Measurements from ENCODE around the gene GRAP2.
A peak's percentile ranks its signal among the peaks of the same experiment; 100 is the strongest.
"Not testable (repeated sequence)": the region's sequence is repeated elsewhere in the genome, so short reads cannot be mapped to it uniquely, and the experiment has no call there.

GRAP2 gene

GRCh38 chr22:39900306-39901227 lies at the start of gene GRAP2:
Gene GRAP2 (plus strand): TSS chr22:39901084. CDS start chr22:39947107, 46,023 bp downstream.
- DNase-seq (ENCODE audit: low read depth): peak; percentile 55

DNA sequence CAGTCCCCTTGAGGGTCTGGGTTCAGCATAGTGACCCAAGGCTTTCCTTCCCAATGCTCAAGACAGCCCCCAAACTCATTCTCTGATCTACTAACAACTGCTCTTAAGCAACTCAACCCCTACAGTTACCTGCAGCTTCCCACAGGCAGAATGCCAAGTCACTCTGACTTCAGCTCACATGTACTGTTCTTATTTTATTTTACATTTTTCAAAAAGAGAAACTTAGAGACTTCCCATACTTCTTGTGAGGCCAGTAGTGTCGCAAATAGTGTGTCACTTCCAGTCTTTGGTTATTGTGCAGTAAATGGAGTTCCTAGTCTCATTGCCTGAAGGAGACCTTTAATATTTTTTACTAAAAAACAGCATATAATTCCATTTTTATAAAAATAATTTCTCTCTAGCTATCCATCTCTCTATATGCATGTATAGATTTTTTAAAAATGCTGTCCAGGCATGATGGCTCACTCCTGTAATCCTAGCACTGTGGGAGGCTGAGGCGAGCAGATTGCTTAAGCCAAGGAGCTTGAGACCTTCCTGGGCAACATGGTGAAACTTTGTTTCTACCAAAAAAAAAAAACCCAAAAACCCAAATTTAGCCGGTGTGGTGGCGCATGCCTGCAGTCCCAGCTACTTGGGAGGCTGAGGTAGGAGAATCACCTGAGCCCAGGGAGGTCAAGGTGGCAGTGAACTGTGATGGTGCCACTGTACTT lies 49.1 kb upstream of the GRAP2 start:
- DNase-seq (ENCODE audit: low read depth): no peak

DNA sequence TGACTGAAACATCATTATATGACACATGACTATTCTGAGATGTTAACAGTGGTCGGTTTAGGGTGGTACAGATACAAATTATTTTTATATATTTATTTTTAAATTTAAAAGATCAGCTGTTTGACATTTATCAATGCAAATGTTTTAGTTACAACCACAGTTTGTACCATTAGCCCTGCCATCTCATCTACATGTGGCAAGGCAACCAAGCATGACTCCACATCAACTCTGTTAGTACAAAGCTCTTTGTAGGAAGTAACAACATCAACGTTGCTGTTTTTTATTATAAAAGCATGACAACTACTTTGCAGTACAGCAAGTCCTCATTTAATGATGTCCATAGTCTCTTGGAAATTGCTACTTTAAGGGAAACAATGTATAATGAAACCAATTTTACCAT lies 48.1 kb upstream of the GRAP2 start:
- DNase-seq (ENCODE audit: low read depth): no peak

- no peak for DNase-seq (ENCODE audit: low read depth)
These were observed 44.3 kb upstream of the GRAP2 start for GRCh38 chr22:39856588-39856987.

- no peak for DNase-seq (ENCODE audit: low read depth)
These were observed 40.8 kb upstream of the GRAP2 start for GRCh38 chr22:39859903-39860588.

DNA sequence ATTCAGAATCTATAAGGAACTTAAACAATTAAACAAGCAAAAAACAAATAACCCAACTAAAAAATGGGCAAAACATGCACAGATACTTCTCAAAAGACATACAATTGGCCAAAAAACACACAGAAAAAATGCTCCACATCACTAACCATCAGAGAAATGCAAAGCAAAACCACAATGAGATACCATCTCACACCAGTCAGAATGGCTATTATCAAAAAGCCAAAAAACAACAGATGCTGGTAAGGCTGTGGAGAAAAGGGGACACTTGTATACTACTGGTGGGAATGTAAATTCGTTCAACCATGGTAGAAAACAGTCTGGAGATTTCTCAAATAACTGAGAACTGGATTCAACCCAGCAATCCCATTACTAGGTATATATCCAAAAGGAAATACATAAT lies 32.1 kb upstream of the GRAP2 start:
- DNase-seq (ENCODE audit: low read depth): no peak

DNA sequence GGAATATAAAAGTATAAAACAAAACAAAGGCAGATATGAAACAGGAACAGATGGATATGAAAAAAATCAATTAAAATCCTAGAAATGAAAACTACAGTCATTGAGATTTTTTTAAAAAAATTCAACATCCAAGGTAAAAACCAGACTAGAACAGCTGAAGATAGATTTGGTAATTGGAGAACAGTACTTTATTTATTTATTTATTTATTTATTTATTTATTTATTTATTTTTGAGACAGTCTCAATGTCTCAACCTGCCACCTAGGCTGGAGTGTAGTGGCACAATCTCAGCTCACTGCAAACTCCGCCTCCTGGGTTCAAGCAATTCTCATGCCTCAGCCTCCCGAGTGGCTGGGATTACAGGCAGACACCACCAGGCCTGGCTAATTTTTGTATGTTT lies 31.1 kb upstream of the GRAP2 start:
- not testable (repeated sequence) for DNase-seq (ENCODE audit: low read depth)

- DNase-seq (ENCODE audit: low read depth): no peak
These were observed 29.7 kb upstream of the GRAP2 start for GRCh38 chr22:39871008-39871798.

GRCh38 chr22:39872548-39872947 lies 28.3 kb upstream of the GRAP2 start:
- no peak for DNase-seq (ENCODE audit: low read depth)

GRCh38 chr22:39873965-39874364 lies 26.9 kb upstream of the GRAP2 start:
- DNase-seq (ENCODE audit: low read depth): peak; percentile 30

GRCh38 chr22:39875176-39875885 lies 25.6 kb upstream of the GRAP2 start:
- not testable (repeated sequence) for DNase-seq (ENCODE audit: low read depth)

DNA sequence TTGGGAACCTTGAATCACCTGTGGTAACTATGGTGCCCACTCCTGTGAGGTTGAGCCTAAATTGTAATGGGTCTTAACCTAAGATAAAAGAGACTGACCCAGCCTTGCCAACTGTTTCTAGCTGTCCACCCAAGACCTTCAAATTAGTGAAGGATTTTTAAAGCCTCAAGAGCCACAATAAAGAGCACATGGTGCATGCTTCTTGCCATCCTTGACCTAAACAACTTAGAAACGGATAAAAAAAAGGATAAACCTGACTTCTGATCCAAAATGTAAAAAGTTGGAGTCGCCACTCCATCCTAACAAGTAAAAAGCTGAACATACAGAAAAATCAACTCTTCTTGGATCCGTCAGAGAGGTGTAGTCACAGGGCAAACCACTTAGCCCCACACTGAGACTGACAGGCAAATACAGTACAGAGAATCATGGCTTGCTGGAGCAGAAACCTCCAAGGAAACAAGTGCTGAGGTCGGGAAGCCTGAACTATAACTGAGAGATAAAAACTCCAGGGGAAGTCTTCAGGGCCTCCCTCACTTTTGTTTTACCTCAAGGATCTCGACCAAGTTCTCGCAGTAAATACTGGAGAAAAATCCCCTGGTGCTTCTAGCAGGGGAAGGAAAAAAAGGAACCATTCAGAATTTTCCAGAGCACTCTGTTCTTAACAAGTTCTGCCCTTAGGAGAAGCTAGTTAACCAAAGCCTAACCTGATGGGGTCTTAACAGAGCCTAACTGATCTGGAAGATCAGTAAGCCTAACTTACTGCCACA lies 23.6 kb upstream of the GRAP2 start:
- no peak for DNase-seq (ENCODE audit: low read depth)

DNA sequence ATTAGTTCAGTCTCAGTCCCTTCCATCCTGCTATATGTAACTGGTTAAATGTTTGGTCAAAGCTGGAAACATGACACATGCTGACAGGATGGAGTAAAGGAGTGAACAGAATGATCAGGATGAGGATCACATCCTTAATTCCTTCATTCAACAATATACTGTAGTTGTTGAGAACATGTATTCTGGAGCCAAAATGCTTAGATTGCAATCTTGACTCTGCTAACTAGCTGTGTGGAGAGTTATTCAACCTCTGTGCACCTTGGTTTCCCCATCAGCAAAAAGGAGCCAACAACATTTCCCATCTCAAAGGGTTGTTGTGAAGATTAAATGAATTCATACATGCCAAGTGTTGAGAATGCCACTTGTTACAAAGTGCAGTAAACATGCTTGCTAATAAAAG lies 20.2 kb upstream of the GRAP2 start:
- DNase-seq (ENCODE audit: low read depth): no peak

DNA sequence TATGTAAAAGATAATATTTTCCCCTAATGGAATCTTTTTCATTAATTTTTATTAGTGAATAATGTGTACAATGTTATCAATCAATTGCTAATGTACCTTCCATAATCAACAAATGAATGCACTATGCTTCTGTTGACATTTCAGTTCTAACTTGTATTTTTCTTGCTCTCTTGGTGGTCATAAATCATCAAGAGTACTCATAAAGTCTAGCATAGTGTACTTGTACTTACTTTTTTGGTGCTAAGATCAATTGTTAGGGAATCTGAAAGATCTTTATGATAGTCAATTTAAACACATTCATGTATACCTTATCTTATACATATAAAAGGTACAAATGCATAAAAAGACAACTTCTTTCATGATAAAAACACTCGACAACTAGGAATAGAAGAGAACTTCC lies 17.8 kb upstream of the GRAP2 start:
- no peak for DNase-seq (ENCODE audit: low read depth)

GRCh38 chr22:39889924-39890323 lies 11.0 kb upstream of the GRAP2 start:
- not testable (repeated sequence) for DNase-seq (ENCODE audit: low read depth)

DNA sequence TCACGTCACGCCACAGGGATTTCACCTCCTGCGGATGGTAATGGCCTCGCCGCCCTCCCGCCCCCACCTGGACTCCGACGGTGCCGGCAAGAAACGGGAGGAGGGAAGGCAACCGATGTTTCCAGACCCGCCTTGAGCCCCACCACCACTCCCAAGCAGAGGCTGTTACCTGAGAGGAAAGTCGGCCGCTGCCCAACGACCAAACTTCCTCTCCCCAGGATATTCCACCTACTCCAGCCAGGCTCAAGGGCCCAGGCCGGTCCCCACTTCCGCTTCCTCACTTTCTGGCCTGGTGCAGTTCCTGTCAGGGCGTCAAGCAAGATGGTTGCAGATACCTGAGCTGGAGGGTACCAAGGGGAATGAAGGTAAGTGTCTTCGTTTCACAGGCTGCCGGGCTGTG lies 7.4 kb upstream of the GRAP2 start, which contains the start of gene ENTHD1:
ENTHD1 (minus strand) TSS at position 235 of the 400 bp plus-strand sequence. CDS start 6,012 bp downstream, outside the sequence.
- no peak for DNase-seq (ENCODE audit: low read depth)

- no peak for DNase-seq (ENCODE audit: low read depth)
These were observed 6.3 kb upstream of the GRAP2 start for GRCh38 chr22:39894554-39895092.

DNA sequence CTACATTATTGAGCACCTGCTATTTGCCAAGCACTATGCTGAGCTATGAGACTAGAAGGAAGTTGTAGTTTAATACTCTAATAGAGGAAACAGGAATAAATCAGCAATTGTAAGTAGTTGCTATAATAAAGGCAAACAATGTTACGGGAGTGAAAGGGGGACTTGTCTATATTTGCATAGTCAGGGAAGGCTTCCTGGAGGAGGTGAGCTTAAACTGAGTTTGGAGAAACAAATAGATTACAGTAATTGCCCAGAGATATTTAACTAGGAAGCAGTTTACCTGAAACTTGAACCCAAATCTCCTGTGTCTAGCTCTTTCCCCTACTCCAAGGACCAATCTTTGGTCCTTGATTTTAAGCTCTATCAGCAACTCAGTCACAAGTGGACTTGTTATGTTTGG lies 5.2 kb upstream of the GRAP2 start:
- DNase-seq (ENCODE audit: low read depth): no peak

- no peak for DNase-seq (ENCODE audit: low read depth)
These were observed 4.4 kb upstream of the GRAP2 start for GRCh38 chr22:39896313-39896996.

All from stimulated activated CD4-positive, alpha-beta T cell treated with anti-CD3 and anti-CD28 coated beads, Interleukin-2, amount 100 ng/mL, for 4 hours (primary cell).